H1 (cell line): ENCODE data around the gene SLC66A1. TPM values are rescaled to one million over a fixed set of nuclear protein-coding genes. Genes with fewer than 3 reads are reported as not detected.

Experiments used
- ASH2L ChIP-seq: fragments of 200-600, 300-600 bp; sonication (generic); IDR thresholded peaks from one replicate; pipeline ENCODE4 v1.7.1; 2017; ENCODE audit warnings: low read length
- ATF2 ChIP-seq: IDR thresholded peaks from 2 replicates; pipeline ENCODE4 v1.6.1; 2012; ENCODE audit warnings: low read length, inconsistent platforms
- BRCA1 ChIP-seq: IDR thresholded peaks from 2 replicates; pipeline ENCODE4 v1.6.1; 2012; ENCODE audit warnings: low read depth, low read length, improper control_type of control experiment
- EGR1 ChIP-seq: IDR thresholded peaks from 2 replicates; pipeline ENCODE4 v1.6.1; 2011; ENCODE audit warnings: low read depth, low read length, borderline replicate concordance
- EZH2 ChIP-seq: fragments of 200-600 bp; sonication (generic); IDR thresholded peaks from 2 replicates; pipeline ENCODE4 v1.7.1; 2012; ENCODE audit warnings: low read depth, mild to moderate bottlenecking, moderate library complexity, low read length, inconsistent platforms; ENCODE audit not compliant: severe bottlenecking
- FOSL1 ChIP-seq: IDR thresholded peaks from 2 replicates; pipeline ENCODE4 v1.6.1; 2011; ENCODE audit warnings: mild to moderate bottlenecking, low read depth, low read length, moderate library complexity; ENCODE audit not compliant: insufficient read depth
- GABPA ChIP-seq: IDR thresholded peaks from 2 replicates; pipeline ENCODE4 v1.6.1; 2011; ENCODE audit warnings: mild to moderate bottlenecking, low read length, moderate library complexity, borderline replicate concordance; ENCODE audit not compliant: insufficient read depth
- GTF2F1 ChIP-seq: IDR thresholded peaks from 2 replicates; pipeline ENCODE4 v1.6.1; 2012; ENCODE audit warnings: low read depth, low read length, improper control_type of control experiment, borderline replicate concordance
- KDM5A ChIP-seq: fragments of 200-600 bp; IDR thresholded peaks from 2 replicates; pipeline ENCODE4 v1.7.1; 2012; ENCODE audit warnings: mild to moderate bottlenecking, low read length, inconsistent platforms, mixed read lengths
- NANOG ChIP-seq: IDR thresholded peaks from 2 replicates; pipeline ENCODE4 v1.6.1; 2011; ENCODE audit warnings: low read length, low read depth, mild to moderate bottlenecking, inconsistent platforms; ENCODE audit not compliant: insufficient read depth, poor library complexity, severe bottlenecking
- NRF1 ChIP-seq: IDR thresholded peaks from 2 replicates; pipeline ENCODE4 v1.6.1; 2011; ENCODE audit warnings: mild to moderate bottlenecking, low read depth, low read length, improper control_type of control experiment
- POLR2AphosphoS5 ChIP-seq: IDR thresholded peaks from 2 replicates; pipeline ENCODE4 v1.6.1; 2011; ENCODE audit warnings: low read depth, low read length
- RBBP5 ChIP-seq: IDR thresholded peaks from 2 replicates; pipeline ENCODE4 v1.7.1; 2012; ENCODE audit warnings: low read depth, mild to moderate bottlenecking, inconsistent platforms, low read length, moderate library complexity, borderline replicate concordance
- RNF2 ChIP-seq: fragments of 200-900, 300-1000 bp; sonication (generic); IDR thresholded peaks from 2 replicates; pipeline ENCODE4 v1.7.1; 2016; ENCODE audit warnings: borderline replicate concordance, low read depth, mild to moderate bottlenecking, antibody characterized with exemption, low read length; ENCODE audit not compliant: poor library complexity, severe bottlenecking; ENCODE audit errors: missing control alignments
- RXRA ChIP-seq: IDR thresholded peaks from 2 replicates; pipeline ENCODE4 v1.6.1; 2011; ENCODE audit warnings: low read depth, mild to moderate bottlenecking, low read length, moderate library complexity; ENCODE audit not compliant: insufficient read depth
- SIN3A ChIP-seq, 2 experiments: IDR thresholded peaks in 1 of 2; conservative IDR thresholded peaks in 1 of 2; 2 replicates each; pipeline ENCODE4 v1.6.1; 2011 to 2012; ENCODE audit warnings: low read length in 2 of 2, improper control_type of control experiment in 1 of 2, low read depth in 1 of 2, mild to moderate bottlenecking in 1 of 2
- SIRT6 ChIP-seq: IDR thresholded peaks from one replicate; pipeline ENCODE4 v1.7.1; 2012; ENCODE audit warnings: low read length, inconsistent platforms
- SUZ12 ChIP-seq: fragments of 200-600 bp; sonication (generic); IDR thresholded peaks from 2 replicates; pipeline ENCODE4 v1.6.1; 2012; ENCODE audit warnings: mild to moderate bottlenecking, inconsistent platforms, low read length, moderate library complexity, mixed read lengths
- TAF1 ChIP-seq: IDR thresholded peaks from 2 replicates; pipeline ENCODE4 v1.6.1; 2011; ENCODE audit warnings: mild to moderate bottlenecking, low read depth, low read length
- TBP ChIP-seq: IDR thresholded peaks from 2 replicates; pipeline ENCODE4 v1.6.1; 2011; ENCODE audit warnings: low read depth, low read length, improper control_type of control experiment
- USF2 ChIP-seq: IDR thresholded peaks from 2 replicates; pipeline ENCODE4 v1.6.1; 2011; ENCODE audit warnings: low read length, improper control_type of control experiment
- YY1 ChIP-seq: IDR thresholded peaks from 2 replicates; pipeline ENCODE4 v1.6.1; 2011; ENCODE audit warnings: low read depth, mild to moderate bottlenecking, low read length
- ZNF274 ChIP-seq: IDR thresholded peaks from 2 replicates; pipeline ENCODE4 v1.7.0; 2012; ENCODE audit warnings: low read length, borderline replicate concordance; ENCODE audit errors: extremely low read depth
- polyA plus RNA-seq, 7 experiments: library from polyadenylated mRNA; depleted of rRNA in 3 of 7; stranded (reverse) in 5 of 7; unstranded in 2 of 7; fragments of >200 nt in 5 of 7; fragments of 200-250 nt in 2 of 7; gene quantifications; 1 replicate in 5 of 7; 2 replicates in 1 of 7; 4 replicates in 1 of 7; pipeline versions ENCODE4 v1.2.1 to v1.2.3, GENCODE V29; 2011 to 2013; ENCODE audit warnings: missing spikeins in 2 of 7, mixed read lengths in 2 of 7
- total RNA-seq: library from RNA; stranded (reverse); fragmentation: NEBNext Ultra II Directional; extraction: Animal tissue kit (Norgen Biotek cat#: 25700); gene quantifications from 2 replicates; pipeline ENCODE4 v1.2.1, GENCODE V29; 2021

Gene SLC66A1
- total and polyA plus RNA-seq, 2 of the 8 experiments (the other 6 are each of a cell fraction or from before 2014, with no cell fraction given): 16.8 to 27.9 TPM

- TF ChIP-seq NRF1: no peak
- 0 out of 4 replicates have a peak, but pooled peaks of 1 of the 2 experiments have one; percentile 23 for TF ChIP-seq SIN3A (conservative IDR thresholded peaks at IDR 0.05 in 1 of 2, IDR thresholded peaks at IDR 0.05 in 1 of 2; ENCODE audit: low read depth in 1 of 2, low read length in 2 of 2)
- no peak for TF ChIP-seq USF2
- TF ChIP-seq TAF1: no peak
- no peak for TF ChIP-seq ASH2L
- no peak for TF ChIP-seq RXRA
- TF ChIP-seq GABPA: peak; percentile 75; the same call in 1 of the 2 replicates
- TF ChIP-seq EZH2: no peak
- no peak for TF ChIP-seq KDM5A
- no peak for TF ChIP-seq ZNF274
- no peak for TF ChIP-seq RNF2
- no peak for TF ChIP-seq FOSL1
- no peak for TF ChIP-seq SUZ12
- no peak for TF ChIP-seq RBBP5
- TF ChIP-seq EGR1: no peak
- TF ChIP-seq SIRT6: no peak
- TF ChIP-seq ATF2: no peak
- TF ChIP-seq TBP: no peak
- peak; percentile 85 for TF ChIP-seq NANOG
- no peak for TF ChIP-seq POLR2AphosphoS5
- TF ChIP-seq BRCA1: no peak
- TF ChIP-seq YY1: peak; percentile 54; the same call in 1 of the 2 replicates
- no peak for TF ChIP-seq GTF2F1
Observed at GRCh38 chr1:19353596-19353995, 41.5 kb downstream of the SLC66A1 start (continued).
